ENCODE measurements around the gene FUT7.

FUT7 gene

GRCh38 chr9:137007108-137007815, 24.6 kb downstream of the FUT7 start:
- no peak for DNase-seq

- DNase-seq = no peak
Observed at GRCh38 chr9:137006116-137007003, 25.5 kb downstream of the FUT7 start.

GRCh38 chr9:137004285-137004684, 27.6 kb downstream of the FUT7 start:
- DNase-seq = peak in 7 of 58 donors; percentile 25 to 46 (median 31)

GRCh38 chr9:137002646-137003041, 29.2 kb downstream of the FUT7 start:
- DNase-seq = no peak

- no peak for DNase-seq
Observed at GRCh38 chr9:137001857-137002645, 29.8 kb downstream of the FUT7 start.

- no peak for DNase-seq
Observed at GRCh38 chr9:137000177-137000930, 31.5 kb downstream of the FUT7 start.

- DNase-seq = no peak
Observed at GRCh38 chr9:136997830-136998234, 34.1 kb downstream of the FUT7 start.

GRCh38 chr9:136997371-136997770, 34.5 kb downstream of the FUT7 start:
- DNase-seq = no peak

- no peak for DNase-seq
Observed at GRCh38 chr9:136996361-136997292, 35.3 kb downstream of the FUT7 start, which contains the start of gene CLIC3. CLIC3 (minus strand) TSS chr9:136996568; CDS start chr9:136996543, 25 bp downstream.

- peak in 12 of 58 donors; percentile 6 to 43 (median 26) for DNase-seq
Observed at GRCh38 chr9:136995772-136996311, 36.0 kb downstream of the FUT7 start.

GRCh38 chr9:136995362-136995761, 36.5 kb downstream of the FUT7 start:
- no peak for DNase-seq

GRCh38 chr9:136994888-136995230, 37.0 kb downstream of the FUT7 start:
- no peak for DNase-seq

- DNase-seq = no peak
Observed at GRCh38 chr9:136994180-136994887, 37.6 kb downstream of the FUT7 start.

GRCh38 chr9:136992819-136993369, 39.0 kb downstream of the FUT7 start:
- no peak for DNase-seq

- DNase-seq = peak; percentile 21 to 95 (median 86)
Observed at GRCh38 chr9:136991993-136992818, 39.7 kb downstream of the FUT7 start, which contains the start of gene PAXX. PAXX (plus strand) TSS chr9:136992422; CDS start chr9:136992444, 22 bp downstream.

GRCh38 chr9:136990242-136990911, 41.5 kb downstream of the FUT7 start:
- no peak for DNase-seq

- no peak for DNase-seq
Observed at GRCh38 chr9:136988872-136989271, 43.0 kb downstream of the FUT7 start.
